ENCODE data around the gene PDE4B.
"Not testable (repeated sequence)": the region's sequence is repeated elsewhere in the genome, so short reads cannot be mapped to it uniquely, and the experiment has no call there.

The PDE4B gene

DNA sequence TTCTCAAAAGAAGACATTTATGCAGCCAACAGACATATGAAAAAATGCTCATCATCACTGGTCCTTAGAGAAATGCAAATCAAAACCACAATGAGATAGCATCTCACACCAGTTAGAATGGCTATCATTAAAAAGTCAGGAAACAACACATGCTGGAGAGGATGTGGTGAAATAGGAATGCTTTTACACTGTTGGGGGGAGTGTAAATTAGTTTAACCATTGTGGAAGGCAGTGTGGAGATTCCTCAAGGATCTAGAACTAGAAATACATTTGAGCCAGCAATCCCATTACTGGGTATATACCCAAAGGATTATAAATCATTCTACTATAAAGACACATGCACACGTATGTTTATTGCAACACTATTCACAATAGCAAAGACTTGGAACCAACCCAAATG is 618.8 kb downstream of the PDE4B start:
- DNase-seq: not testable (repeated sequence)

DNA sequence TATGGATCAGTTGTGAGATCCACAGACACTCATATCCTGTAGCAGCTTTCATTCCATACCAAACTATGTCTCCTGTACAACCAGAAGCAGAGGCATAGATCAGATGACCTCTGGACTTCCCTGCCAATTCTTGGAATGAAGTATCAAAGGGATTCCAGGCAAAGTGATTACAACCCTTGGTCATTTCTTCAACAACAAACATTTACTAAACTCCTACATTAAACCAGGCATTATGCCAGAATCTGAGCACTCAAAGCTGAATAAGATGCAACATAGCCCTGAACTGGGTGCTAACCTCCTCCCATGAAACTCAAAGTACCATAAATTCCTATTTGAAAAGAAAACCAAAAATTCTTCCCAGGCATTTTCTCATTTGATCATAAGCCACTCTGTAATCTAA is 620.0 kb downstream of the PDE4B start:
- no peak for DNase-seq

- no peak for DNase-seq
Measured at GRCh38 chr1:66413136-66413837, 620.6 kb downstream of the PDE4B start.

DNA sequence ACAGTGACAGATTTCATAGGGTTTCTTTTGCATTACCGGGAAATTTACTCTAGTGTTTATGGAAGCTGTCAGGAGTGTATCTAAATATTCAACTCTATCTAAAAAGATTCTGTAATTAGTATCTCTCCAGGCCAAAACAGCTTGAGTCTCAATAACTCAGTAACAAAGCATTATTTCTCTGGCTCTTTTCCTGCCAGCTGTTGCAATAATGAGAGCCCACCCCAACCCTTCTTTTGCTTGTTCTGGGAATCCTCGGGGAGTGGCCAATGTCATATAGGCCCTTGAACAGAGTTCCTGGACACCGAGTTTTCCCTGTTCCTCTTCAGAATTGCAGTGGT is 621.1 kb downstream of the PDE4B start:
- DNase-seq: no peak

DNA sequence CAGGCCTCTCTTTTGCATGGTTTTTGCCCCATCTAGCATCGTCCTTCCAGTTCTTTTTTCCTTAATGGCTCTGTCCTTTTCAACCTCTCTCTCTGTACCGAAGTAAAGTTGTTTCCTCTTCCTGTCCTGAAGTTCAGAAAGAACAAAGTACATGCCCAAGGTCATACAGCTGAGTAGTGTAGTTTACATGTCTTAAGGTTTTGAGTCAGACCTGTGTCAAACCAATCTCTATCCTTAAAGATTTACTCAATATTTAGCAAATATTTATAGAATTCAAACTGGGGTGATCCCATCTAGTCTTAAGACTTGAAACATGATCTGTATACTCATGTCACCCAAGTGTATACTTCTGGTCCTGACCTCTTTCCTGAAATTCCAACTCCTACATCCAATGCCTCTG is 622.6 kb downstream of the PDE4B start:
- DNase-seq: no peak

DNA sequence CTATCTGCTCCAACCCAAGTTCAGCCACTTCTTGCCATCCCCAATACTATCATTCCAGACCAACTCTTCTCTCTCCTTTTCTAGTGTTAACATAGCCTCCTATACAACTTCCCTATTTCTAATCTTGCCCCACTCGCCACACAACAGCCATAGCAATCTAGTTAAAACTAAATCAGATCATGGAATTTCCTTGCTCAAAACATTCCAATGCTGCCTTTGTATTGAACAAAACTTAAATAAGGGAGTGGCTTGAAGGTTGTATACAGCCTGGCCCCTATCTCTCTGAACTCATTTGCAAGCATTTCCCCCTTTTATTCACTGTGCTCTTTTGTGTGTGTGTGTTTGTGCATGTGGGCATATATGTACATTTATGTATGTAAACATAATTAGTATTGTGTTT is 623.2 kb downstream of the PDE4B start:
- no peak for DNase-seq

DNA sequence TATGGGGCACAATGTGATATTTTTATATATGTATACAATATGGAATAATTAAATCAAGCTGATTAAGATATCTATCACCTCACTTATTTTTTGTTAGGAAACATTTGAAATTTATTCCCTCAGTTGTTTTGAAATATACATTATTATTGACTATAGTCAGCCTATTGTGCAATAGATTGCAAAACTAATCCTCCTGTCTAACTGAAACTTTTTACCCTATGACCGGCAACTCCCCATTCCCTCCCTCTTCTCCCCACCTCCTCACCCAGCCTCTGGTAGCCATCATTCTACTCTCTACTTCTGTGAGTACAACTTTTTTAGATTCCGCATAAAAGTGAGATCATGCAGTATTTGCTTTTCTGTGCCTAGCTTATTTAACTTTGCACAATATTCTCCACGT is 623.6 kb downstream of the PDE4B start:
- DNase-seq: no peak

DNA sequence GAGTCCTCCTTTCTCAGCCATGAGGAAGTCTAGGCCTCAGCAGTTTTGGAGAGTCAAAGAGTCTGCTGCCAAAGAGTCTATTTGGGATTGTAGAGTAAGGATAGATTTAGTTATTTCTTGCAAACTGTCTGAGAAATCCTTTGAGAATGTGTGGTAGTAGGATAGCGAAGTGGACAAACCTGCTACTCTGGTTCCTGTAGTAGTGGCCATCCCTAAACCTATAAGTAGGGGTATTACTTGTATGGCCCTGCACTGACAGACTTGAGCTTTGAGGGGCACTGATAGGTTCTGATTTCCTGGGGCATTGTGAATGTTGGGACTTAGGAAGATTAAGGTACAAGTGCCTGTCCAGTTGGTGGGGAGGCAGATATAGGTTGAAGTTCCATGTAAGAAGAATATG is 625.3 kb downstream of the PDE4B start:
- no peak for DNase-seq

DNA sequence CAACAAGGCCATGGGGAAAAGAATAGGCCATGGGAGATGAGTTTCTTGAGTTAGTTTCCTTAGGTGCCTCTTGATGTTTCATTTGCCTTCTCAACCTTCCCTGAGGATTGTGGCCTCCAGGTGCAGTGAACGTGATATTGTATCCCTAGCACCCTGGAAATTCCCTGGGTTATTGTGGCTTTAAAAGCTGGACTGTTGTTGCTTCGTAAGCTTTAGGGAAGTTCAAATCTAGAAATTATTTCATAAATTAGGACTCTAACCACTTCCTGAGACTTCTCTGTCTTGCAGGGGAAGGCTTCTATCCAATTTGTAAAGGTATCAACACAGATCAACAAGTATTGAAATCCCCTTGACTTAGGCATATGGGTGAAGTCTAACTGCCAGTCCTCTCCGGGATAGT is 627.5 kb downstream of the PDE4B start:
- DNase-seq: not testable (repeated sequence)

- not testable (repeated sequence) for DNase-seq
Measured at GRCh38 chr1:66420906-66421305, 628.2 kb downstream of the PDE4B start.

DNA sequence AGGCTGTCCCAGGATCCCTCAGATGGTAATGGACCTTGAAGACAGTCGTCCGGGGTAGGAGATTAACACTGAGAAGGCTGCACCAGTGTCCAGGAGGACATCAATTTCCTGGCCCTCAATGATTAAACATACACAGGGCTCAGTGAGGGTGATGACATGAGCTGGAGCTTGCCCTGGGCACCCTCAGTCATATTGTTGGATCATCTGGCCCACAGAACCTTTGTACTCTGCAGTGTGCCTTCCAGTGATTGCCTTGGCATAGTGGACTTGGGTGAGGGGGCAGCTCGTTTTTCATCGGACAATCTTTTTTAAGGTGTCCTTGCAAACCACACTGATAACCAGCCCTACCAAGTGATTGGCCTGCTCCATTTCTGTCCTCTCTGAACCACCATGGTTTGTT is 630.1 kb downstream of the PDE4B start:
- DNase-seq: no peak

All from effector CD8-positive, alpha-beta T cell (primary cell).